Trophoblast cell (in vitro differentiated cells and primary cell): Measurements from ENCODE around the gene ALK.

Experiments
- DNase-seq, 2 donors: peaks; one replicate each; pipeline ENCODE4 v3.0.0-alpha.2; 2016
- H2AFZ ChIP-seq: 2 replicates; pipeline ENCODE4 v1.6.1; 2013; ENCODE audit warnings: low read length, moderate library complexity, mild to moderate bottlenecking; ENCODE audit not compliant: insufficient read depth, poor library complexity
- H2AK5ac ChIP-seq: 2 replicates; pipeline ENCODE4 v1.6.1; 2013; ENCODE audit warnings: mild to moderate bottlenecking, low read length
- H2BK120ac ChIP-seq: 2 replicates; pipeline ENCODE4 v1.6.1; 2013; ENCODE audit warnings: low read length, mild to moderate bottlenecking, moderate library complexity; ENCODE audit not compliant: insufficient read depth, poor library complexity
- H2BK12ac ChIP-seq: 2 replicates; pipeline ENCODE4 v1.6.1; 2013; ENCODE audit warnings: mild to moderate bottlenecking, low read length, moderate library complexity
- H2BK5ac ChIP-seq: 2 replicates; pipeline ENCODE4 v1.6.1; 2013; ENCODE audit warnings: low read length, low read depth, moderate library complexity, mild to moderate bottlenecking; ENCODE audit not compliant: poor library complexity
- H3K14ac ChIP-seq: 2 replicates; pipeline ENCODE4 v1.6.1; 2013; ENCODE audit warnings: mild to moderate bottlenecking, low read length
- H3K18ac ChIP-seq: 2 replicates; pipeline ENCODE4 v1.6.1; 2013; ENCODE audit warnings: mild to moderate bottlenecking, low read length
- H3K23ac ChIP-seq: 2 replicates; pipeline ENCODE4 v1.6.1; 2013; ENCODE audit warnings: low read length
- H3K27ac ChIP-seq: 2 replicates; pipeline ENCODE4 v1.5.1; 2013; ENCODE audit warnings: low read depth, mild to moderate bottlenecking, inconsistent platforms, low read length, moderate library complexity
- H3K27me3 ChIP-seq: 2 replicates; pipeline ENCODE4 v1.6.1; 2013; ENCODE audit warnings: inconsistent platforms, mild to moderate bottlenecking, low read length, moderate library complexity; ENCODE audit not compliant: insufficient read depth
- H3K36me3 ChIP-seq, 2 experiments: 1 replicate in 1 of 2; 2 replicates in 1 of 2; pipeline ENCODE4 v1.6.1; 2013; ENCODE audit warnings: low read length in 2 of 2, mild to moderate bottlenecking in 2 of 2, moderate library complexity in 1 of 2; ENCODE audit not compliant: insufficient read depth in 2 of 2, control insufficient read depth in 1 of 2
- H3K4ac ChIP-seq: 2 replicates; pipeline ENCODE4 v1.6.1; 2013; ENCODE audit warnings: low read depth, mild to moderate bottlenecking, low read length, moderate library complexity
- H3K4me1 ChIP-seq, 2 experiments: 1 replicate in 1 of 2; 2 replicates in 1 of 2; pipeline ENCODE4 v1.6.1; 2013; ENCODE audit warnings: low read length in 2 of 2, mild to moderate bottlenecking in 2 of 2, moderate library complexity in 1 of 2; ENCODE audit not compliant: insufficient read depth in 2 of 2, control insufficient read depth in 1 of 2
- H3K4me2 ChIP-seq: 2 replicates; pipeline ENCODE4 v1.6.1; 2013; ENCODE audit warnings: inconsistent platforms, mild to moderate bottlenecking, low read length, moderate library complexity
- H3K4me3 ChIP-seq: 2 replicates; pipeline ENCODE4 v1.5.1; 2013; ENCODE audit warnings: mild to moderate bottlenecking, low read depth, low read length, inconsistent platforms
- H3K79me1 ChIP-seq: one replicate; pipeline ENCODE4 v1.6.1; 2013; ENCODE audit warnings: low read length
- H3K79me2 ChIP-seq: 2 replicates; pipeline ENCODE4 v1.6.1; 2013; ENCODE audit warnings: low read length, mild to moderate bottlenecking; ENCODE audit not compliant: control insufficient read depth, insufficient read depth, poor library complexity
- H3K9ac ChIP-seq: 2 replicates; pipeline ENCODE4 v1.6.1; 2013; ENCODE audit warnings: mild to moderate bottlenecking, low read length
- H3K9me3 ChIP-seq: 2 replicates; pipeline ENCODE4 v1.6.1; 2013; ENCODE audit warnings: low read depth, mild to moderate bottlenecking, control low read depth, inconsistent platforms, low read length; ENCODE audit not compliant: insufficient read depth
- H4K12ac ChIP-seq: 2 replicates; pipeline ENCODE4 v1.6.1; 2013; ENCODE audit warnings: low read depth, mild to moderate bottlenecking, low read length, moderate library complexity
- H4K8ac ChIP-seq: 2 replicates; pipeline ENCODE4 v1.6.1; 2013; ENCODE audit warnings: low read depth, mild to moderate bottlenecking, low read length, moderate library complexity
- H4K91ac ChIP-seq: one replicate; pipeline ENCODE4 v1.6.1; 2013; ENCODE audit warnings: low read depth, mild to moderate bottlenecking, low read length, moderate library complexity
- WGBS: extraction: QIAGEN DNeasy Blood & Tissue Kit; methylation state at CpG from one replicate; pipeline ENCODE4 v1.1.7; 2013; ENCODE audit warnings: missing lambda C conversion rate; ENCODE audit not compliant: insufficient read length, insufficient coverage; ENCODE audit errors: extremely low coverage; 5-methylcytosine and 5-hydroxymethylcytosine counted together

The ALK gene

GRCh38 chr2:29663268-29663667 is 258.1 kb downstream of the ALK start:
- no peaks in the 10 kb centered on the region for H3K27me3 ChIP-seq
- H4K91ac ChIP-seq = no peak overlapping the region
- H3K4ac ChIP-seq = no peak overlapping the region
- H3K4me2 ChIP-seq = no peak overlapping the region
- no CpG with 5 or more reads among the region's 3 CpGs for WGBS
- H3K9me3 ChIP-seq = peaks cover 4% of the 10 kb centered on the region
- no peak overlapping the region for H3K9ac ChIP-seq
- no peak overlapping the region for H4K8ac ChIP-seq
- no peaks in the 10 kb centered on the region for H3K36me3 ChIP-seq
- H3K79me1 ChIP-seq = no peaks in the 10 kb centered on the region
- no peak for DNase-seq
- no peak overlapping the region for H3K18ac ChIP-seq
- no peak overlapping the region for H2BK12ac ChIP-seq
- no peak overlapping the region for H2AK5ac ChIP-seq
- no peaks in the 10 kb centered on the region for H3K79me2 ChIP-seq
- no peak overlapping the region for H2BK120ac ChIP-seq
- no peak overlapping the region for H2AFZ ChIP-seq
- no peak overlapping the region for H3K14ac ChIP-seq
- H3K4me3 ChIP-seq = no peak overlapping the region
- H3K23ac ChIP-seq = no peak overlapping the region
- H3K4me1 ChIP-seq = no peaks in the 10 kb centered on the region
- H4K12ac ChIP-seq = no peak overlapping the region
- H3K27ac ChIP-seq = no peak overlapping the region
- no peak overlapping the region for H2BK5ac ChIP-seq

DNA sequence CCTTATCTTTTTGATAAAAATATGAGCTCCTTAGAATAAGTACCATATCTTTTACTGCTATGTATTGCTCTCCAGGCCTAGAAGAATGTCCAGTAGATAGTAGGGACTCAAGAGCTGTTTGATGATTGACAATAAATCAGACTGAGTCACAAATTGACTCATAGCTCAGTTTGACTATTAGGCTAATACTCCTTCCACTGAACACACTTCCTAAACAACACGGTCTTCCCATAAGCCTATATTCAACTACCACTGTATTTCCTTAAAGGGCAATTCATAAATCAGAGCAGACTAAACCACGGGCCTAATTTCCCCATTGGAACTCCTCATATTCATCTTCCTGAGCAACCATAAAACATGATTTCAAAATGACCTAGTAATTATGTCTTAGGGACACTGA is 258.5 kb downstream of the ALK start:
- Histone ChIP-seq H3K4me1 (no peaks in the 10 kb centered on the region), H2AK5ac (no peak overlapping the region), H4K12ac (no peak overlapping the region), H3K79me1 (no peaks in the 10 kb centered on the region), H3K36me3 (no peaks in the 10 kb centered on the region), H3K4me3 (no peak overlapping the region), H3K27me3 (no peaks in the 10 kb centered on the region), H2BK120ac (no peak overlapping the region), H3K4ac (no peak overlapping the region), H3K9ac (no peak overlapping the region), H3K27ac (no peak overlapping the region), H4K91ac (no peak overlapping the region), H3K9me3 (peaks cover 4% of the 10 kb centered on the region), H2AFZ (no peak overlapping the region), H3K4me2 (no peak overlapping the region), H3K79me2 (no peaks in the 10 kb centered on the region), H2BK12ac (no peak overlapping the region), H2BK5ac (no peak overlapping the region), H4K8ac (no peak overlapping the region), H3K23ac (no peak overlapping the region), H3K14ac (no peak overlapping the region), H3K18ac (no peak overlapping the region)
- no peak for DNase-seq
- WGBS = no CpG with 5 or more reads among the region's 2 CpGs

GRCh38 chr2:29660201-29660600 is 261.2 kb downstream of the ALK start:
- no peak overlapping the region for H3K4me3 ChIP-seq
- no peak overlapping the region for H3K9ac ChIP-seq
- H3K4me2 ChIP-seq = no peak overlapping the region
- H3K18ac ChIP-seq = no peak overlapping the region
- H2AFZ ChIP-seq = no peak overlapping the region
- H3K23ac ChIP-seq = no peak overlapping the region
- no peaks in the 10 kb centered on the region for H3K4me1 ChIP-seq
- no peak overlapping the region for H2AK5ac ChIP-seq
- H2BK120ac ChIP-seq = no peak overlapping the region
- no peaks in the 10 kb centered on the region for H3K36me3 ChIP-seq
- H3K79me1 ChIP-seq = no peaks in the 10 kb centered on the region
- H2BK5ac ChIP-seq = no peak overlapping the region
- H4K91ac ChIP-seq = no peak overlapping the region
- H4K12ac ChIP-seq = no peak overlapping the region
- H3K27ac ChIP-seq = no peak overlapping the region
- no peaks in the 10 kb centered on the region for H3K27me3 ChIP-seq
- H4K8ac ChIP-seq = no peak overlapping the region
- WGBS = no CpG with 5 or more reads among the region's 2 CpGs
- no peaks in the 10 kb centered on the region for H3K79me2 ChIP-seq
- H3K4ac ChIP-seq = no peak overlapping the region
- H2BK12ac ChIP-seq = no peak overlapping the region
- DNase-seq = no peak
- no peak overlapping the region for H3K14ac ChIP-seq
- peaks cover 4% of the 10 kb centered on the region for H3K9me3 ChIP-seq

- H3K23ac ChIP-seq = no peak overlapping the region
- no peaks in the 10 kb centered on the region for H3K36me3 ChIP-seq
- H2BK12ac ChIP-seq = no peak overlapping the region
- no peak overlapping the region for H2BK120ac ChIP-seq
- no peak overlapping the region for H2BK5ac ChIP-seq
- no peak overlapping the region for H3K14ac ChIP-seq
- H3K27me3 ChIP-seq = no peaks in the 10 kb centered on the region
- no peak overlapping the region for H3K18ac ChIP-seq
- H3K27ac ChIP-seq = no peak overlapping the region
- peaks cover 4% of the 10 kb centered on the region for H3K9me3 ChIP-seq
- H4K8ac ChIP-seq = no peak overlapping the region
- H4K12ac ChIP-seq = no peak overlapping the region
- no peak overlapping the region for H3K4ac ChIP-seq
- no peak overlapping the region for H4K91ac ChIP-seq
- H3K4me1 ChIP-seq = no peaks in the 10 kb centered on the region
- no peak overlapping the region for H2AFZ ChIP-seq
- WGBS = no CpG with 5 or more reads among the region's 2 CpGs
- H3K9ac ChIP-seq = no peak overlapping the region
- no peak for DNase-seq
- H3K79me2 ChIP-seq = no peaks in the 10 kb centered on the region
- H2AK5ac ChIP-seq = no peak overlapping the region
- no peaks in the 10 kb centered on the region for H3K79me1 ChIP-seq
- no peak overlapping the region for H3K4me3 ChIP-seq
- no peak overlapping the region for H3K4me2 ChIP-seq
These were observed 262.2 kb downstream of the ALK start for GRCh38 chr2:29659178-29659577.
